HT1080 (cell line): ENCODE measurements around the gene PSEN1. TPM values are rescaled to one million over a fixed set of nuclear protein-coding genes. Genes with fewer than 3 reads are reported as not detected.

ENCODE experiments used
- DNase-seq: peaks from one replicate; pipeline ENCODE4 v3.0.0-alpha.2; 2015; ENCODE audit warnings: low read depth
- total RNA-seq: library from RNA; depleted of rRNA; stranded (reverse); fragments of >200 nt; shearing (Covaris generic); gene quantifications from 2 replicates; pipeline ENCODE4 v1.2.3, GENCODE V29; 2014

Gene PSEN1
- total RNA-seq, 1 experiment from 2014 or later: 27.0 TPM

GRCh38 chr14:73239393-73240241, 103.3 kb downstream of the PSEN1 start:
- no peak for DNase-seq

GRCh38 chr14:73240816-73241480, 104.6 kb downstream of the PSEN1 start:
- no peak for DNase-seq

- no peak for DNase-seq
These were observed 105.3 kb downstream of the PSEN1 start for GRCh38 chr14:73241481-73242165.

GRCh38 chr14:73242357-73242901, 106.1 kb downstream of the PSEN1 start:
- no peak for DNase-seq

- DNase-seq: no peak
These were observed 107.0 kb downstream of the PSEN1 start for GRCh38 chr14:73243341-73243740.

GRCh38 chr14:73243748-73244147, 107.4 kb downstream of the PSEN1 start:
- no peak for DNase-seq

- no peak for DNase-seq
These were observed 108.4 kb downstream of the PSEN1 start for GRCh38 chr14:73244541-73245290.

GRCh38 chr14:73245480-73246325, 109.4 kb downstream of the PSEN1 start:
- peak; percentile 25 for DNase-seq

GRCh38 chr14:73246387-73247150, 110.3 kb downstream of the PSEN1 start:
- no peak for DNase-seq

- peak; percentile 76 for DNase-seq
These were observed 112.0 kb downstream of the PSEN1 start for GRCh38 chr14:73248108-73248868.

GRCh38 chr14:73249108-73249507, 112.8 kb downstream of the PSEN1 start:
- no peak for DNase-seq

GRCh38 chr14:73249564-73250316, 113.4 kb downstream of the PSEN1 start:
- DNase-seq: no peak

GRCh38 chr14:73250317-73250713, 114.0 kb downstream of the PSEN1 start:
- DNase-seq: no peak

GRCh38 chr14:73250781-73251500, 114.6 kb downstream of the PSEN1 start:
- DNase-seq: no peak

- DNase-seq: no peak
These were observed 115.4 kb downstream of the PSEN1 start for GRCh38 chr14:73251516-73252215.

- DNase-seq: no peak
These were observed 116.4 kb downstream of the PSEN1 start for GRCh38 chr14:73252491-73253322.
